HEK293 (cell line): ENCODE data around the gene SLC7A14.

Experiments used
- CTCF ChIA-PET: fragments of 350-600 bp; formaldehyde crosslinking; extraction: SDS; loops from one replicate; lab custom pipeline; 2021; ENCODE audit warnings: antibody characterized with exemption; lab: Yijun Ruan, JAX
- POLR2A ChIA-PET: fragments of 300-600 bp; formaldehyde crosslinking; extraction: SDS; loops from one replicate; lab custom pipeline; 2020; ENCODE audit warnings: antibody characterized with exemption, inconsistent platforms; lab: Yijun Ruan, JAX
- H3K27ac ChIP-seq: fragments of 200-500 bp; sonication (Bioruptor generic); 2 replicates; pipeline ENCODE4 v1.5.1; 2014; ENCODE audit warnings: low read depth, low read length, control low read depth, inconsistent platforms; ENCODE audit errors: extremely low read depth
- H3K36me3 ChIP-seq, 2 experiments: fragments of 200-500 bp in 1 of 2; sonication (Bioruptor generic) in 1 of 2; 1 replicate in 1 of 2; 2 replicates in 1 of 2; pipeline ENCODE4 v1.5.1; 2014 to 2017; ENCODE audit warnings: inconsistent platforms in 2 of 2, low read length in 2 of 2; ENCODE audit not compliant: control insufficient read depth in 2 of 2, insufficient read depth in 1 of 2
- H3K4me1 ChIP-seq: fragments of 200-500 bp; sonication (Bioruptor generic); 2 replicates; pipeline ENCODE4 v1.5.1; 2014; ENCODE audit warnings: mild to moderate bottlenecking, low read length, inconsistent platforms; ENCODE audit not compliant: control insufficient read depth, insufficient read depth
- H3K4me3 ChIP-seq: 2 replicates; pipeline ENCODE4 v1.5.1; 2011; ENCODE audit warnings: low read depth, mild to moderate bottlenecking, control low read depth, low read length, moderate library complexity
- H3K9me3 ChIP-seq: fragments of 200-500 bp; sonication (Bioruptor generic); 2 replicates; pipeline ENCODE4 v1.5.1; 2014; ENCODE audit warnings: low read depth, low read length, inconsistent platforms; ENCODE audit not compliant: control insufficient read depth, insufficient read depth
- ZBTB8A ChIP-seq: fragments of 450-650 bp; formaldehyde crosslinking; IDR thresholded peaks from 2 replicates; pipeline ENCODE4 v1.5.1; 2016; ENCODE audit warnings: missing biosample characterization, missing genetic modification characterization
- ZNF10 ChIP-seq: fragments of 450-650 bp; formaldehyde crosslinking; IDR thresholded peaks from 2 replicates; pipeline ENCODE4 v1.5.1; 2017; ENCODE audit warnings: missing biosample characterization, missing genetic modification characterization
- ZNF121 ChIP-seq: fragments of 450-650 bp; formaldehyde crosslinking; IDR thresholded peaks from 2 replicates; pipeline ENCODE4 v1.5.1; 2016; ENCODE audit warnings: missing biosample characterization, missing genetic modification characterization
- ZNF248 ChIP-seq: fragments of 450-650 bp; formaldehyde crosslinking; IDR thresholded peaks from 2 replicates; pipeline ENCODE4 v1.5.1; 2017; ENCODE audit warnings: missing biosample characterization, missing genetic modification characterization
- ZNF266 ChIP-seq: fragments of 450-650 bp; formaldehyde crosslinking; IDR thresholded peaks from 2 replicates; pipeline ENCODE4 v1.5.1; 2016; ENCODE audit warnings: missing biosample characterization, missing genetic modification characterization, low read depth
- ZNF274 ChIP-seq, 2 experiments: fragments of 200-500 bp in 1 of 2; fragments of 450-650 bp in 1 of 2; sonication (Bioruptor generic) in 1 of 2; formaldehyde crosslinking in 1 of 2; IDR thresholded peaks; 2 replicates each; pipeline versions ENCODE4 v1.5.1 to v1.6.1; 2014 to 2016; ENCODE audit warnings: borderline replicate concordance in 1 of 2, inconsistent platforms in 1 of 2, low read length in 1 of 2, missing biosample characterization in 1 of 2, missing genetic modification characterization in 1 of 2
- ZNF521 ChIP-seq: fragments of 450-650 bp; formaldehyde crosslinking; IDR thresholded peaks from 2 replicates; pipeline ENCODE4 v1.5.1; 2017; ENCODE audit warnings: missing biosample characterization, mild to moderate bottlenecking, missing genetic modification characterization
- ZNF555 ChIP-seq: fragments of 450-650 bp; formaldehyde crosslinking; conservative IDR thresholded peaks from 2 replicates; pipeline ENCODE4 v1.5.1; 2017; ENCODE audit warnings: missing biosample characterization, mild to moderate bottlenecking, missing genetic modification characterization, inconsistent platforms
- ZNF585B ChIP-seq: fragments of 450-650 bp; formaldehyde crosslinking; IDR thresholded peaks from 2 replicates; pipeline ENCODE4 v1.5.1; 2016; ENCODE audit warnings: missing biosample characterization, missing genetic modification characterization
- ZNF623 ChIP-seq: fragments of 450-650 bp; formaldehyde crosslinking; IDR thresholded peaks from 2 replicates; pipeline ENCODE4 v1.5.1; 2016; ENCODE audit warnings: missing biosample characterization, missing genetic modification characterization
- ZNF830 ChIP-seq: fragments of 450-650 bp; IDR thresholded peaks from 2 replicates; pipeline ENCODE4 v1.5.0; 2018; ENCODE audit warnings: missing biosample characterization, missing genetic modification characterization, low read depth, mild to moderate bottlenecking, moderate library complexity
- ZSCAN16 ChIP-seq: fragments of 450-650 bp; formaldehyde crosslinking; IDR thresholded peaks from 2 replicates; pipeline ENCODE4 v1.5.1; 2016; ENCODE audit warnings: missing biosample characterization, missing genetic modification characterization
- TF ChIP-seq, protein P1 (sequence below): fragments of 450-650 bp; formaldehyde crosslinking; IDR thresholded peaks from 2 replicates; pipeline ENCODE4 v1.5.1; 2017; ENCODE audit warnings: missing biosample characterization, missing genetic modification characterization
- TF ChIP-seq, protein P2 (sequence below): fragments of 450-650 bp; formaldehyde crosslinking; conservative IDR thresholded peaks from 2 replicates; pipeline ENCODE4 v1.5.1; 2016; ENCODE audit warnings: low read depth, missing biosample characterization, missing genetic modification characterization
- TF ChIP-seq, protein P3 (sequence below): fragments of 450-650 bp; formaldehyde crosslinking; IDR thresholded peaks from 2 replicates; pipeline ENCODE4 v1.5.1; 2017; ENCODE audit warnings: missing biosample characterization, missing genetic modification characterization
- TF ChIP-seq, protein P4 (sequence below): fragments of 450-650 bp; formaldehyde crosslinking; IDR thresholded peaks from 2 replicates; pipeline ENCODE4 v1.5.1; 2016; ENCODE audit warnings: missing biosample characterization, missing genetic modification characterization

The SLC7A14 gene

DNA sequence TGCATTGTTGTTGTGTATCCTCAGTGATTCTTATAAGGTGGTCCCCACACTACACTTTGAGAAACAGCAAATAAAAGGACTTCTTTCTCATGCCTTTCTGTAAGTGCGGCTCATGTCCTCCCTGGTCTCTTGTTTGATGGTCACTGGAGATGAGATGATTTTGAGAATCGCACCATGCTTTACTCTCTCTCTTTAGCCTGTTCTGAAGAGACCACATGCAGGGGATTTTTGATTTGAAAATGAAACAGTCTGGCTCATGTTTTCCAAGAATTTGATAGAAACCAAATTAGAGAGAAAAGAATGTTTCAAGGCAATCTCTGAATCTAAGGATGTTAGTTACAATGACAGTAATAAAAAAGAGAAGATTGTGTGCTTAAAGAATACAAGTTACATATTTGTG lies 149.2 kb downstream of the SLC7A14 start:
- CTCF ChIA-PET = no interaction called here
- Histone ChIP-seq H3K36me3 (no peaks in the 10 kb centered on the region), H3K27ac (no peak overlapping the region), H3K4me3 (no peak overlapping the region), H3K9me3 (no peaks in the 10 kb centered on the region), H3K4me1 (no peaks in the 10 kb centered on the region)
- TF ChIP-seq ZNF555 (tag by site-specific recombination) (no peak), ZNF248 (no peak), ZNF266 (tag by site-specific recombination) (no peak), ZBTB8A (tag by site-specific recombination) (no peak), ZSCAN16 (tag by site-specific recombination) (no peak), ZNF585B (tag by site-specific recombination) (no peak), ZNF623 (no peak), ZNF521 (tag by site-specific recombination) (no peak), ZNF10 (no peak)
- TF ChIP-seq, protein P1, sequence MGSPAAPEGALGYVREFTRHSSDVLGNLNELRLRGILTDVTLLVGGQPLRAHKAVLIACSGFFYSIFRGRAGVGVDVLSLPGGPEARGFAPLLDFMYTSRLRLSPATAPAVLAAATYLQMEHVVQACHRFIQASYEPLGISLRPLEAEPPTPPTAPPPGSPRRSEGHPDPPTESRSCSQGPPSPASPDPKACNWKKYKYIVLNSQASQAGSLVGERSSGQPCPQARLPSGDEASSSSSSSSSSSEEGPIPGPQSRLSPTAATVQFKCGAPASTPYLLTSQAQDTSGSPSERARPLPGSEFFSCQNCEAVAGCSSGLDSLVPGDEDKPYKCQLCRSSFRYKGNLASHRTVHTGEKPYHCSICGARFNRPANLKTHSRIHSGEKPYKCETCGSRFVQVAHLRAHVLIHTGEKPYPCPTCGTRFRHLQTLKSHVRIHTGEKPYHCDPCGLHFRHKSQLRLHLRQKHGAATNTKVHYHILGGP = no peak
- TF ChIP-seq, protein P2, sequence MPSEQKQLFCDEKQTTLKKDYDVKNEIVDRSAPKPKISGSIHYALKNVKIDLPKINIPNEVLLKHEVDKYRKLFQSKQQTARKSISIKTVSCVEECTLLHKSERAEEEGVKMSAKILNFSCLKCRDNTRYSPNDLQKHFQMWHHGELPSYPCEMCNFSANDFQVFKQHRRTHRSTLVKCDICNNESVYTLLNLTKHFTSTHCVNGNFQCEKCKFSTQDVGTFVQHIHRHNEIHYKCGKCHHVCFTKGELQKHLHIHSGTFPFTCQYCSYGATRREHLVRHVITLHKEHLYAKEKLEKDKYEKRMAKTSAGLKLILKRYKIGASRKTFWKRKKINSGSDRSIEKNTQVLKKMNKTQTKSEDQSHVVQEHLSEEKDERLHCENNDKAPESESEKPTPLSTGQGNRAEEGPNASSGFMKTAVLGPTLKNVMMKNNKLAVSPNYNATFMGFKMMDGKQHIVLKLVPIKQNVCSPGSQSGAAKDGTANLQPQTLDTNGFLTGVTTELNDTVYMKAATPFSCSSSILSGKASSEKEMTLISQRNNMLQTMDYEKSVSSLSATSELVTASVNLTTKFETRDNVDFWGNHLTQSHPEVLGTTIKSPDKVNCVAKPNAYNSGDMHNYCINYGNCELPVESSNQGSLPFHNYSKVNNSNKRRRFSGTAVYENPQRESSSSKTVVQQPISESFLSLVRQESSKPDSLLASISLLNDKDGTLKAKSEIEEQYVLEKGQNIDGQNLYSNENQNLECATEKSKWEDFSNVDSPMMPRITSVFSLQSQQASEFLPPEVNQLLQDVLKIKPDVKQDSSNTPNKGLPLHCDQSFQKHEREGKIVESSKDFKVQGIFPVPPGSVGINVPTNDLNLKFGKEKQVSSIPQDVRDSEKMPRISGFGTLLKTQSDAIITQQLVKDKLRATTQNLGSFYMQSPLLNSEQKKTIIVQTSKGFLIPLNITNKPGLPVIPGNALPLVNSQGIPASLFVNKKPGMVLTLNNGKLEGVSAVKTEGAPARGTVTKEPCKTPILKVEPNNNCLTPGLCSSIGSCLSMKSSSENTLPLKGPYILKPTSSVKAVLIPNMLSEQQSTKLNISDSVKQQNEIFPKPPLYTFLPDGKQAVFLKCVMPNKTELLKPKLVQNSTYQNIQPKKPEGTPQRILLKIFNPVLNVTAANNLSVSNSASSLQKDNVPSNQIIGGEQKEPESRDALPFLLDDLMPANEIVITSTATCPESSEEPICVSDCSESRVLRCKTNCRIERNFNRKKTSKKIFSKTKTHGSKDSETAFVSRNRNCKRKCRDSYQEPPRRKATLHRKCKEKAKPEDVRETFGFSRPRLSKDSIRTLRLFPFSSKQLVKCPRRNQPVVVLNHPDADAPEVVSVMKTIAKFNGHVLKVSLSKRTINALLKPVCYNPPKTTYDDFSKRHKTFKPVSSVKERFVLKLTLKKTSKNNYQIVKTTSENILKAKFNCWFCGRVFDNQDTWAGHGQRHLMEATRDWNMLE (tag by site-specific recombination) = no peak
- TF ChIP-seq, protein P3, sequence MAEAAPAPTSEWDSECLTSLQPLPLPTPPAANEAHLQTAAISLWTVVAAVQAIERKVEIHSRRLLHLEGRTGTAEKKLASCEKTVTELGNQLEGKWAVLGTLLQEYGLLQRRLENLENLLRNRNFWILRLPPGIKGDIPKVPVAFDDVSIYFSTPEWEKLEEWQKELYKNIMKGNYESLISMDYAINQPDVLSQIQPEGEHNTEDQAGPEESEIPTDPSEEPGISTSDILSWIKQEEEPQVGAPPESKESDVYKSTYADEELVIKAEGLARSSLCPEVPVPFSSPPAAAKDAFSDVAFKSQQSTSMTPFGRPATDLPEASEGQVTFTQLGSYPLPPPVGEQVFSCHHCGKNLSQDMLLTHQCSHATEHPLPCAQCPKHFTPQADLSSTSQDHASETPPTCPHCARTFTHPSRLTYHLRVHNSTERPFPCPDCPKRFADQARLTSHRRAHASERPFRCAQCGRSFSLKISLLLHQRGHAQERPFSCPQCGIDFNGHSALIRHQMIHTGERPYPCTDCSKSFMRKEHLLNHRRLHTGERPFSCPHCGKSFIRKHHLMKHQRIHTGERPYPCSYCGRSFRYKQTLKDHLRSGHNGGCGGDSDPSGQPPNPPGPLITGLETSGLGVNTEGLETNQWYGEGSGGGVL (tag by site-specific recombination) = no peak
- POLR2A ChIA-PET = interaction anchor here (0.5 kb wide), 1 partner anchor 49 kb away, joined by 4 read pairs; no protein-coding TSS in a partner anchor

DNA sequence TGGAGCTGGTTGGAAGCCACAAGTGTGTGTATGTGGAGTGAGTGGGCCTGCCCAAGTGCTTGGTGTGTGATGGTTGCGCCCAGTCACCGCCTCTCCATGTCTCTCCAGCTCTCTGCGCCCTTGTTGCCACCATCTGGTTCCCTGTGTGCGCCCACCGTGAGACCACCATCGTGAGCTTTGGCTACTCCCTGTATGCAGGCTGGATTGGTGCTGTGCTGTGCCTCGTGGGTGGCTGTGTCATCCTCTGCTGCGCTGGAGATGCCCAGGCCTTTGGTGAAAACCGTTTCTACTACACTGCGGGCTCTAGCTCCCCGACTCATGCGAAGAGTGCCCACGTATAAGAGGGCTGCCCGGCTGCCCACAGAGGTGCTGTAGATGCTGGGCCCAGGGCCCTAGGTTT lies 153.5 kb downstream of the SLC7A14 start:
- no peak overlapping the region for H3K27ac ChIP-seq
- CTCF ChIA-PET = interaction anchor here (1.0 to 3.6 kb wide), 2 partner anchors 18 to 379 kb away, joined by 4 to 20 read pairs; no protein-coding TSS in a partner anchor
- POLR2A ChIA-PET = interaction anchor here (0.6 kb wide), 2 partner anchors 10 to 378 kb away, joined by 7 to 8 read pairs; no protein-coding TSS in a partner anchor

More for the DNA sequence above, 153.5 kb downstream of the SLC7A14 start:
- H3K4me3 ChIP-seq = no peak overlapping the region
- no peaks in the 10 kb centered on the region for H3K36me3 ChIP-seq
- no peaks in the 10 kb centered on the region for H3K9me3 ChIP-seq
- TF ChIP-seq ZNF121 (tag by site-specific recombination) (no peak), ZNF248 (no peak), ZNF830 (no peak), ZNF274 (IDR thresholded peaks at IDR 0.05; ENCODE audit: low read length) (no peak), ZNF274 (tag by site-specific recombination; IDR thresholded peaks at IDR 0.05; ENCODE audit: borderline replicate concordance) (no peak)
- TF ChIP-seq, protein P4, sequence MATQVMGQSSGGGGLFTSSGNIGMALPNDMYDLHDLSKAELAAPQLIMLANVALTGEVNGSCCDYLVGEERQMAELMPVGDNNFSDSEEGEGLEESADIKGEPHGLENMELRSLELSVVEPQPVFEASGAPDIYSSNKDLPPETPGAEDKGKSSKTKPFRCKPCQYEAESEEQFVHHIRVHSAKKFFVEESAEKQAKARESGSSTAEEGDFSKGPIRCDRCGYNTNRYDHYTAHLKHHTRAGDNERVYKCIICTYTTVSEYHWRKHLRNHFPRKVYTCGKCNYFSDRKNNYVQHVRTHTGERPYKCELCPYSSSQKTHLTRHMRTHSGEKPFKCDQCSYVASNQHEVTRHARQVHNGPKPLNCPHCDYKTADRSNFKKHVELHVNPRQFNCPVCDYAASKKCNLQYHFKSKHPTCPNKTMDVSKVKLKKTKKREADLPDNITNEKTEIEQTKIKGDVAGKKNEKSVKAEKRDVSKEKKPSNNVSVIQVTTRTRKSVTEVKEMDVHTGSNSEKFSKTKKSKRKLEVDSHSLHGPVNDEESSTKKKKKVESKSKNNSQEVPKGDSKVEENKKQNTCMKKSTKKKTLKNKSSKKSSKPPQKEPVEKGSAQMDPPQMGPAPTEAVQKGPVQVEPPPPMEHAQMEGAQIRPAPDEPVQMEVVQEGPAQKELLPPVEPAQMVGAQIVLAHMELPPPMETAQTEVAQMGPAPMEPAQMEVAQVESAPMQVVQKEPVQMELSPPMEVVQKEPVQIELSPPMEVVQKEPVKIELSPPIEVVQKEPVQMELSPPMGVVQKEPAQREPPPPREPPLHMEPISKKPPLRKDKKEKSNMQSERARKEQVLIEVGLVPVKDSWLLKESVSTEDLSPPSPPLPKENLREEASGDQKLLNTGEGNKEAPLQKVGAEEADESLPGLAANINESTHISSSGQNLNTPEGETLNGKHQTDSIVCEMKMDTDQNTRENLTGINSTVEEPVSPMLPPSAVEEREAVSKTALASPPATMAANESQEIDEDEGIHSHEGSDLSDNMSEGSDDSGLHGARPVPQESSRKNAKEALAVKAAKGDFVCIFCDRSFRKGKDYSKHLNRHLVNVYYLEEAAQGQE = no peak
- TF ChIP-seq, all 188 proteins: peak for 0
- no peaks in the 10 kb centered on the region for H3K4me1 ChIP-seq
